Thoracic aorta (tissue), 2 donors: ENCODE measurements around the gene CTSC. TPM values are rescaled to one million over a fixed set of nuclear protein-coding genes. Genes with fewer than 3 reads are reported as not detected.
"Not testable (repeated sequence)": the region's sequence is repeated elsewhere in the genome, so short reads cannot be mapped to it uniquely, and the experiment has no call there.

Source experiments
- ATAC-seq: fragments of 150-250 bp; one replicate; pipeline ENCODE4 v1.8.0; 2017; ENCODE audit warnings: low read depth; ENCODE audit not compliant: insufficient number of reproducible peaks, low FRiP score
- DNase-seq: peaks from one replicate; pipeline ENCODE4 v3.0.0-alpha.2; 2020; ENCODE audit warnings: low spot score
- H3K27ac ChIP-seq, 2 donors: fragments of 200-600 bp; sonication (generic); 1 replicate in 1 of 2; 2 replicates in 1 of 2; pipeline ENCODE4 v1.5.1; 2016; ENCODE audit warnings: mild to moderate bottlenecking in 2 of 2, moderate library complexity in 2 of 2
- H3K27me3 ChIP-seq: fragments of 200-600 bp; sonication (generic); replicated peaks from 2 replicates; pipeline ENCODE4 v1.6.0; 2016; ENCODE audit warnings: mild to moderate bottlenecking; ENCODE audit not compliant: insufficient read depth
- H3K36me3 ChIP-seq: fragments of 200-600 bp; sonication (generic); one replicate; pipeline ENCODE4 v1.5.1; 2016
- H3K4me1 ChIP-seq, 2 donors: fragments of 200-600 bp; sonication (generic); 1 replicate in 1 of 2; 2 replicates in 1 of 2; pipeline versions ENCODE4 v1.5.1 to v1.6.0; 2016; ENCODE audit warnings: low read depth in 2 of 2, mild to moderate bottlenecking in 1 of 2; ENCODE audit not compliant: control insufficient read depth in 1 of 2
- H3K4me3 ChIP-seq: fragments of 200-600 bp; sonication (generic); 2 replicates; pipeline ENCODE4 v1.5.1; 2016; ENCODE audit warnings: mild to moderate bottlenecking
- H3K9me3 ChIP-seq: fragments of 200-600 bp; sonication (generic); 2 replicates; pipeline ENCODE4 v1.5.1; 2016
- total RNA-seq, 2 donors: library from RNA; depleted of rRNA; stranded (reverse); fragments of >200 nt; gene quantifications; one replicate each; pipeline versions ENCODE4 v1.1.0 to v1.2.3, GENCODE V29; 2016
- TF ChIP-seq, protein P1 (sequence below): fragments of 200-600 bp; sonication (generic); IDR thresholded peaks from one replicate; pipeline ENCODE4 v1.5.1; 2019; ENCODE audit warnings: antibody characterized with exemption

CTSC gene
- total RNA-seq, 2 donors from 2014 or later = 49.0 to 91.1 TPM

GRCh38 chr11:88327462-88328143 lies 9.9 kb downstream of the CTSC start:
- no peak overlapping the region for H3K27ac ChIP-seq

GRCh38 chr11:88327061-88327460 lies 10.5 kb downstream of the CTSC start:
- no peaks in the 10 kb centered on the region for H3K9me3 ChIP-seq
- no peaks in the 10 kb centered on the region for H3K36me3 ChIP-seq
- H3K4me1 ChIP-seq = peaks cover 8 to 10% of the 10 kb centered on the region in 2 donors
- TF ChIP-seq, protein P1, sequence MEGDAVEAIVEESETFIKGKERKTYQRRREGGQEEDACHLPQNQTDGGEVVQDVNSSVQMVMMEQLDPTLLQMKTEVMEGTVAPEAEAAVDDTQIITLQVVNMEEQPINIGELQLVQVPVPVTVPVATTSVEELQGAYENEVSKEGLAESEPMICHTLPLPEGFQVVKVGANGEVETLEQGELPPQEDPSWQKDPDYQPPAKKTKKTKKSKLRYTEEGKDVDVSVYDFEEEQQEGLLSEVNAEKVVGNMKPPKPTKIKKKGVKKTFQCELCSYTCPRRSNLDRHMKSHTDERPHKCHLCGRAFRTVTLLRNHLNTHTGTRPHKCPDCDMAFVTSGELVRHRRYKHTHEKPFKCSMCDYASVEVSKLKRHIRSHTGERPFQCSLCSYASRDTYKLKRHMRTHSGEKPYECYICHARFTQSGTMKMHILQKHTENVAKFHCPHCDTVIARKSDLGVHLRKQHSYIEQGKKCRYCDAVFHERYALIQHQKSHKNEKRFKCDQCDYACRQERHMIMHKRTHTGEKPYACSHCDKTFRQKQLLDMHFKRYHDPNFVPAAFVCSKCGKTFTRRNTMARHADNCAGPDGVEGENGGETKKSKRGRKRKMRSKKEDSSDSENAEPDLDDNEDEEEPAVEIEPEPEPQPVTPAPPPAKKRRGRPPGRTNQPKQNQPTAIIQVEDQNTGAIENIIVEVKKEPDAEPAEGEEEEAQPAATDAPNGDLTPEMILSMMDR = no peak
- DNase-seq = no peak
- no peak for ATAC-seq
- H3K27ac ChIP-seq = no peak overlapping the region
- H3K4me3 ChIP-seq = no peak overlapping the region
- no peaks in the 10 kb centered on the region for H3K27me3 ChIP-seq

More at GRCh38 chr11:88327462-88328143, 9.9 kb downstream of the CTSC start:
- no peak for ATAC-seq
- no peaks in the 10 kb centered on the region for H3K27me3 ChIP-seq
- DNase-seq = no peak
- TF ChIP-seq, protein P1 = no peak
- H3K4me1 ChIP-seq = peaks cover 8 to 13% of the 10 kb centered on the region in 2 donors
- no peaks in the 10 kb centered on the region for H3K9me3 ChIP-seq
- H3K4me3 ChIP-seq = no peak overlapping the region
- H3K36me3 ChIP-seq = no peaks in the 10 kb centered on the region

GRCh38 chr11:88326099-88326498 lies 11.4 kb downstream of the CTSC start:
- Histone ChIP-seq H3K36me3 (no peaks in the 10 kb centered on the region), H3K4me3 (no peak overlapping the region), H3K4me1 (peaks cover 8% of the 10 kb centered on the region in 2 donors), H3K27me3 (no peaks in the 10 kb centered on the region), H3K9me3 (no peaks in the 10 kb centered on the region), H3K27ac (no peak overlapping the region)
- DNase-seq = no peak
- TF ChIP-seq, protein P1 = no peak
- no peak for ATAC-seq

- TF ChIP-seq, protein P1 = no peak
- Histone ChIP-seq H3K36me3 (no peaks in the 10 kb centered on the region), H3K27me3 (no peaks in the 10 kb centered on the region), H3K9me3 (no peaks in the 10 kb centered on the region), H3K27ac (no peak overlapping the region), H3K4me1 (peaks cover 10 to 18% of the 10 kb centered on the region in 2 donors), H3K4me3 (no peak overlapping the region)
- DNase-seq = no peak
- ATAC-seq = no peak
Observed at GRCh38 chr11:88324562-88325345, 12.8 kb downstream of the CTSC start.

GRCh38 chr11:88322881-88323280 lies 14.7 kb downstream of the CTSC start:
- H3K9me3 ChIP-seq, H3K27me3 ChIP-seq, ATAC-seq, H3K36me3 ChIP-seq, H3K27ac ChIP-seq, H3K4me3 ChIP-seq, DNase-seq: not testable (repeated sequence)
- H3K4me1 ChIP-seq = peaks cover 3 to 27% of the 10 kb centered on the region in 2 donors

GRCh38 chr11:88321412-88321811 lies 16.1 kb downstream of the CTSC start:
- H3K27ac ChIP-seq, H3K36me3 ChIP-seq, DNase-seq, H3K4me3 ChIP-seq, H3K9me3 ChIP-seq, H3K27me3 ChIP-seq, ATAC-seq: not testable (repeated sequence)
- peaks cover 3 to 28% of the 10 kb centered on the region in 2 donors for H3K4me1 ChIP-seq
